HG03196 (cell line): ENCODE measurements around the gene CASQ1.

ENCODE experiments used
- ATAC-seq: cut with Tn5 transposase; IDR thresholded peaks from one replicate; pipeline ENCODE4 v1.9.1; 2021; ENCODE audit not compliant: unreplicated experiment

Gene CASQ1

GRCh38 chr1:160204526-160205241 lies 14.3 kb downstream of the CASQ1 start:
- ATAC-seq = peak; percentile 65

DNA sequence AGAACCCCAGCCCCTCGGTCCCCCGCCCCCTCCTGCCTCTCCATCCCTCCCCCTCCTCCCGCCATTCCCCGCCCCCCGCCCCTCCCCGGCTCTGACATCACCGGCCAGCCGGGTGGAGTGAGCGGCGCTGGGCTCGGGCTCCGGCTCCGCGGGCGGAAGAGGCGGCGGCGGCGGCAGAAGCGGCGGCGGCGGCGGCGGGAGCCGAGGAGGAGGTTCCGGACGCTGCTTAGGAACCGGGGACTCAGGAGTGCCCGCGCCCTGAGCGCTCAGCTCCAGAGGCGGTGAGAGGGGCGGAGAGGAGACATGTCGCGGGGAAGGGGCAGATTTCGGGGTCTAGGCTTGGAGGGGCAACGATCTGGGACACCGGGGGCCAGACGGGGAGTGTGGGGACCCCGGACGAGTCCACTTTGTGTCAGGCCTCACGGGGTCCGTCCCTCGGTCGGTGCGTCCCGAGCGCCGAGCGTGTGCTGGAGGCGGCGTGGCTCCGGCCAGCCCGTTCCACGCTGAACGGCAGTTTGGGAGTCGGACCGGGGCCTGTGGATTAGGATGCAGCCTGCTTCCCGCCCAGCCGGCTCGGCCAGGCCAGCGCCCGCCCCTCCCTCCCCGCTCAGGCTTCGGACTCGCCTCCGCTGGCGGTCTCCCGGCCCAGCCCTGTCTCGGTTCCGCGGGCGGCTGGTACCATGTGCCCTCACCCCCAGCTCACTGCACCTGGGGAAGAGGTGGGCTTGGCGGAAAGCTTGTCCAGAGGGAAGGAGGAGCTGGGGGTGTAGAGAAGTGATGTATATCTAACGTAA lies 15.1 kb downstream of the CASQ1 start, which contains the start of gene PEA15:
Gene PEA15 (plus strand): TSS at position 143 of the 794 bp plus-strand sequence. CDS start 6,161 bp downstream, outside the sequence.
- no peak for ATAC-seq

DNA sequence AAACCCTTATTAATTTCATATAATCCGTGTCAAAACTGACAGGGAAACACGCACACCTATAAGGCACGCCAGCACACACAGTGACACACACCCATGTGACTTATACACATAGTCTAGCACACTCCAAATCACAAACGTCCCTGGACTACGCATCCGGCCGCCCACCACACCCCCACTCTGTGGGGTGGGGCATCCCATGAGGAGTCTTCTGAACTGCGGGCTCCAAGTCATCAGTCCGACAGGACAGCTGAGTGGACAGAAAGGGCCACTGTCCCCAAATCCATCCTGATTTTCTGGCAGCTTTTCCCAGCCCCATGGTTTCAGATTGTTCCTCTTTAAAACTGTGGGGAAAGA lies 15.6 kb downstream of the CASQ1 start:
- ATAC-seq = peak; percentile 32

- ATAC-seq = no peak
These were observed 16.2 kb downstream of the CASQ1 start for GRCh38 chr1:160206421-160207117.

- ATAC-seq = no peak
These were observed 16.8 kb downstream of the CASQ1 start for GRCh38 chr1:160207118-160207650.

DNA sequence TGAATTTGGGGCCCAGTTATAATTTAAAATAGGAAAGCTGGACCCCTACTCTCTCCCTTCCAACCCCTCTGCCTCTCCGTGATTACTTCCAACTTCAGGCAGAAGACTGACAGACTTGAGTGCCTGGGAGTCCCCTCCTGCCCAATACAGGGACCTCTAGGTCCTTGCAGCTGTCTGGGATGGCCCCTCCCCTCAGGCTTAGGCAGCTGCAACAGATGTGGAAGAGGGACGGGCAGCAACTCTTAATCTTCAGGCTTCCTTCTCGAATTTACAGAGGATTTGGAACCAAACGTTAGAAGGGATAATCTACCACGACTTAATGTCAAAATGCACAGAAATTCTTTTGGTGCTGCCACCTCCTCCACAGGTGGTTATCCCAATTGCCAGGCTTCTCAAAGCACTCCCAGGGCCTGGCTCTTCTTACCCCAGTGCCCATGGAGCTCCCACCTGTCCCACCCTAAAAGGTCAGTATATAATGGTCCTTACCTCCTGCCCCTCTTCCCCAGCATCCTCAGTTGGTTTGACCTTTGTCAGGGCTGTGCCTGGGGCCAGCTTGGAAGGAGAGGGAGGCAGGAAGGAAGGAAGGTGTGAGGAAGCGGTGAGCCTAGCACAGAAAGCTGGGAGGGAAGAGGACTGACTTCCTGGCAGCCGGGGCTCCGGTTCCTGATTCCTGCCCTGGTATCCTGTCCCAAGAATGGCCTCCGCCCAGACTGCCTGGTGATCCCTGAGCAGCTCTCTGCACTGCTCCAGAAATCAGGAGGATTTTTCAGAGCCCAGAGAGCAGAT lies 17.6 kb downstream of the CASQ1 start:
- ATAC-seq = no peak

GRCh38 chr1:160208557-160209320 lies 18.4 kb downstream of the CASQ1 start:
- ATAC-seq = no peak

GRCh38 chr1:160209321-160210046 lies 19.1 kb downstream of the CASQ1 start:
- ATAC-seq = no peak

- ATAC-seq = no peak
These were observed 20.2 kb downstream of the CASQ1 start for GRCh38 chr1:160210561-160210960.

DNA sequence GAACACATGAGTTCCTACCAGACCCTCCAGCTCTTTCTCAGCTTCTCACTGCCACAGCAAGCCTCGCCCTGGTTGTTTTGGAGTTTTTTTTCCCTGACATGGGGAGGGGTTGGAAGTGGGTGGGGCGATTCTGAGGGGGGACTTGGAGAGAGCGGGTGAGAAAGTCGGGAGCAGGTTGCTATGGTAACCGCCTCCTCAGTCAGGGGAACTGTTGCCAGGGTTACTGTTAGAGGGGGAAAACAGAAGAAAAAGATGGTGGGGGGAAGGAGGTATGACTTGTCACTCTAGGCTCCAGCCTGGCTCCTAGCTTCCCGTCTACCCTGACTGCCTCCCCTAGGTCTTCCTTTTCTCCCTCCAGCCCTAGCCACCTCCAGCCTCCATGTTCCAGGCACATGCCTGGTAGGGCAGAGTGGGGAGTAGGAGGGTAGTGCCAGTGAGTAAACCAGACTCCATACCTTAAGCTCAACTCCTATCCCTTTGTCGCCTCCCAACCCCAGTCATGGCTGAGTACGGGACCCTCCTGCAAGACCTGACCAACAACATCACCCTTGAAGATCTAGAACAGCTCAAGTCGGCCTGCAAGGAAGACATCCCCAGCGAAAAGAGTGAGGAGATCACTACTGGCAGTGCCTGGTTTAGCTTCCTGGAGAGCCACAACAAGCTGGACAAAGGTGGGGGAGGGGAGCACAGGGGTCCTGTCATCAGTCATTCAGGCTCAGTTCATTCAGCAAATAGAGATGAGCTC lies 20.8 kb downstream of the CASQ1 start:
- no peak for ATAC-seq

- no peak for ATAC-seq
These were observed 24.2 kb downstream of the CASQ1 start for GRCh38 chr1:160214481-160215140.

- ATAC-seq = no peak
These were observed 25.9 kb downstream of the CASQ1 start for GRCh38 chr1:160216301-160216700.

- no peak for ATAC-seq
These were observed 27.2 kb downstream of the CASQ1 start for GRCh38 chr1:160217481-160218051.

DNA sequence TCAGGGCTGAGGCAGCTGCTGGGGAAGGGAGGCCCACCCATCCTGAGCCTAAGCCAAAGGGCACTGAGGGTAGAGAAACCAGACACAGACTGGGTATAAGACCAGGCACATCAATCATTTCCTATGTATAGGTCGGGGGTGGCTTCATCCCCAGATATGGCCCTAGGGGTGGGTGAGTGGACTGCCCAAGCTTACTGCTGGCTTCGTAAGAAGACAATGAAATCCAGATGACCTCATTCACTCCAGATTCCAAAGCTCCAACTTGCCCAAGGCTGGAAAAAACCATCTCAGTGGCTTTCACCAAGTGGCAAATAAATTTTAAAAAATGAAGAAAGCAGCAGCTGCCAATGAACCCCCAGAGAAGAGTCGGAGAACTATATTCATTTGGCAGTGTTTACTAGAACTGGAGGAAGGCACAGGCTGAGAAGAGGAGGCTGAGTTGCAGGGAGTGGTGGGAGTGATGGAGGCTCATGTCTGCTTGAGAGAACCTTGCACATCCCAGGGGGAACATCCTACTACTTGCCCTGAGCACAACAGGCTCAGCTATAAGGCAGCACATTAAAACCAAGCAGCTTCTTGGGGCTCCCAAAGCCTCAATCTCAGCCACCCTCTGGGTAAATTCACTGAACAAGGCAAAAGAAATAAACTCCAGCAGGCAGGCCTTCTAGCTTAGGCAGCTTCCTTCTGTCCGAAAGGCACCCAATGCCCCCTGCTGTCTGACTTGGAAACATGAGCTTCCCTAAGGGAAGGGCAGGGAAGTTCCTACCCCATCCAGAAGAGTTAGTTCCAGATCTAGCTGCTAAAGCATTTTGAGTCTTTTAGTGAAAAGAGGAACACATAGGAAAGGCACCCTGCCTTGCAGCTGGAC lies 28.9 kb downstream of the CASQ1 start:
- no peak for ATAC-seq

DNA sequence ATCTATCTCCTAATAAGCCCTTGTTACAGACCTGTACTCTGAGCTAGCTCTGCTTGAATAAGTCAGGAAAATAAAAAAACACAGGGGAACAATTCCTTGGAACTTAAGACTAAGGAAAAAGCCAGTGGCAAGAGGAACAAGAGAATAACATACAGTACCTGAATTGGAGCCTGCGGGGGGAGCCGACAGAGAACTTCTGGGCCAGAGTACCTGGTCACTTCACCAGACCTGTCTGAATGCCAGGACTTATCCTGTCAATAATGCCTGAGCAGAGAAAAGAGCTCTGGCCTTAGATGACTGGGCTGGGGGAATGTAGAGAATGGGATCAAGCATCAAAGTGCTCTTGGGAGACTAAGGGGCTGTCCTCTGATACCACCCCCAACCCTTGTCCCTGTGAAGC lies 29.9 kb downstream of the CASQ1 start:
- ATAC-seq = no peak

GRCh38 chr1:160221089-160221488 lies 30.7 kb downstream of the CASQ1 start:
- ATAC-seq = no peak

DNA sequence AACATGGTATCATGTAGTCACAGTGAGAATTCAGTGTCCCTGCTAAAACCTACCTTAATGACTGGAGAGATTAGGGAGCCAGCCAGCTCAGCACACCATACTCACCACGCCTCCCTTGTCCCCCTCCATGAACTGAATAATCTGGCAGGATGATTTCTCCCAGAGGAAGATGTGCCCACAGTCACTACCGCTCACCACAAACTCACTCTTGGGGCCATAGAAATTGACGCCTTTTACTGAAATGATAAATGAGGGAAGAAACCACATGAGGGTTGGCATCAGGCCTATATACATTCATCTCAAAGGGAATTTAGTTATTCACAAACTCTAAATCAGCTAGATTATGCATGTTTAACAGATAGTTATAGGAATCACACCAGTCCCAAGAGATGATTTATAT lies 32.2 kb downstream of the CASQ1 start:
- no peak for ATAC-seq
